Adrenal gland (tissue), 12 donors: ENCODE data around the gene RPS6KA2. TPM values are rescaled to one million over a fixed set of nuclear protein-coding genes. Genes with fewer than 3 reads are reported as not detected.

ENCODE experiments used
- DNase-seq, 7 donors: peaks; one replicate each; pipeline ENCODE4 v3.0.0-alpha.2; 2019 to 2020
- H3K27ac ChIP-seq, 5 donors: fragments of 200-600 bp; sonication (generic) in 4 of 5; 1 replicate in 3 of 5; 2 replicates in 2 of 5; pipeline versions ENCODE4 v1.5.1 to v1.8.0; 2016 to 2020; ENCODE audit warnings: mild to moderate bottlenecking in 1 of 5
- H3K27me3 ChIP-seq: fragments of 200-600 bp; 2 replicates; pipeline ENCODE4 v1.8.0; 2021
- H3K36me3 ChIP-seq, 2 donors: fragments of 200-600 bp; replicated peaks in 1 of 2; 1 replicate in 1 of 2; 2 replicates in 1 of 2; pipeline versions ENCODE4 v1.5.1 to v1.8.0; 2018 to 2022
- H3K4me1 ChIP-seq, 2 donors: fragments of 200-600 bp; replicated peaks in 1 of 2; 1 replicate in 1 of 2; 2 replicates in 1 of 2; pipeline versions ENCODE4 v1.5.1 to v1.8.0; 2018 to 2021
- H3K4me3 ChIP-seq, 4 donors: fragments of 200-600 bp; sonication (generic) in 3 of 4; one replicate each; pipeline ENCODE4 v1.5.1; 2016 to 2018
- H3K9me3 ChIP-seq, 3 donors: fragments of 200-600 bp; sonication (generic) in 1 of 3; replicated peaks in 1 of 3; 1 replicate in 2 of 3; 2 replicates in 1 of 3; pipeline versions ENCODE4 v1.5.1 to v1.8.0; 2016 to 2021
- CTCF ChIP-seq, 6 experiments: fragments of 450-650 bp in 4 of 6; fragments of 200-600 bp in 2 of 6; sonication (generic) in 1 of 6; IDR thresholded peaks; 1 replicate in 5 of 6; 2 replicates in 1 of 6; pipeline versions ENCODE4 v1.5.1 to v1.8.0; 2016 to 2021; ENCODE audit warnings: antibody characterized with exemption in 6 of 6, mild to moderate bottlenecking in 2 of 6, moderate library complexity in 1 of 6
- POLR2A ChIP-seq, 2 donors: fragments of 450-650 bp; IDR thresholded peaks; one replicate each; pipeline ENCODE4 v1.6.1; 2017; ENCODE audit warnings: antibody characterized with exemption in 2 of 2, mild to moderate bottlenecking in 2 of 2, moderate library complexity in 1 of 2
- WGBS, 4 donors: extraction: QIAGEN DNeasy Blood & Tissue Kit in 2 of 4; methylation state at CpG; one replicate each; pipeline versions ENCODE4 v1.1.5 to v1.1.7; 2013 to 2017; 5-methylcytosine and 5-hydroxymethylcytosine counted together
- intact Hi-C, 2 donors: fragments of 100-400 bp; cut with DNase I; formaldehyde crosslinking; loops; one replicate each; pipeline versions ENCODE4 v1.14.1 to v1.15.0; 2022 to 2023
- polyA plus RNA-seq, 3 donors: library from polyadenylated mRNA; stranded (reverse); fragments of 200-250 nt in 2 of 3; fragments of 350-450 nt in 1 of 3; fragmentation: Illumina TruSeq in 1 of 3; extraction: RNeasy Lipid Tissue Mini Kit (QIAGEN cat#74804) in 1 of 3; gene quantifications; one replicate each; pipeline ENCODE4 v1.2.3, GENCODE V29; 2013 to 2014
- total RNA-seq, 9 donors: library from RNA; depleted of rRNA in 4 of 9; stranded (reverse); fragments of >200 nt in 4 of 9; fragments of 120-200 nt in 1 of 9; fragmentation: NEBNext Ultra II Directional in 1 of 9; extraction: Animal tissue kit (Norgen Biotek cat#: 25700) in 1 of 9; gene quantifications; one replicate each; pipeline versions ENCODE4 v1.1.0 to v1.2.4, GENCODE V29; 2013 to 2023
- donor health status: healthy with polysubstance abuse.
- donor health status: Bipolar disorder and iron deficiency.
- donor health status: DM: yes; HTN: yes; CAD: no.
- donor health status: DM: no; HTN: no; CAD: no.
- donor health status: DM: no; HTN: no; CAD: no.
- donor health status: DM: yes; HTN: yes; CAD: no.

RPS6KA2 gene
- total and polyA plus RNA-seq, 12 donors, result 7.0 to 40.4 (median 26.2) TPM

GRCh38 chr6:166620478-166621113 lies 6.5 kb downstream of the RPS6KA2 start:
- Histone ChIP-seq H3K4me1 (peaks cover under 1 to 8% of the 10 kb centered on the region in 2 donors), H3K9me3 (no peaks in the 10 kb centered on the region), H3K27me3 (no peaks in the 10 kb centered on the region), H3K4me3 (no peak overlapping the region), H3K27ac (peak overlapping the region in 1 of 5 donors; percentile 29), H3K36me3 (no peaks in the 10 kb centered on the region)
- TF ChIP-seq CTCF (IDR thresholded peaks at IDR 0.05) (no peak), POLR2A (IDR thresholded peaks at IDR 0.05) (no peak)
- peak in 1 of 7 donors; percentile 6 for DNase-seq
- intact Hi-C loops, result no loop called here
- WGBS, 4 donors, result 60 to 90% (median 82%) methylated on average over 5 to 8 of the region's 8 CpGs

GRCh38 chr6:166619912-166620311 lies 7.1 kb downstream of the RPS6KA2 start:
- no peaks in the 10 kb centered on the region for H3K27me3 ChIP-seq
- no peaks in the 10 kb centered on the region for H3K36me3 ChIP-seq
- no peak overlapping the region for H3K27ac ChIP-seq
- no peak overlapping the region for H3K4me3 ChIP-seq
- H3K4me1 ChIP-seq, result peaks cover 0 to 7% of the 10 kb centered on the region in 2 donors
- intact Hi-C loops, result no loop called here
- 48 to 64% (median 60%) methylated on average over 3 of the region's 3 CpGs for WGBS, 4 donors
- H3K9me3 ChIP-seq, result no peaks in the 10 kb centered on the region
- peak in 1 of 7 donors; percentile 5 for DNase-seq
- TF ChIP-seq CTCF (IDR thresholded peaks at IDR 0.05) (no peak), POLR2A (IDR thresholded peaks at IDR 0.05) (no peak)

- TF ChIP-seq CTCF (IDR thresholded peaks at IDR 0.05) (no peak), POLR2A (IDR thresholded peaks at IDR 0.05) (no peak)
- 93 to 96% (median 94%) methylated on average over 24 to 27 of the region's 27 CpGs for WGBS, 4 donors
- DNase-seq, result no peak
- Histone ChIP-seq H3K27ac (no peak overlapping the region), H3K4me3 (no peak overlapping the region), H3K4me1 (peaks cover 0 to 7% of the 10 kb centered on the region in 2 donors), H3K36me3 (no peaks in the 10 kb centered on the region), H3K27me3 (no peaks in the 10 kb centered on the region), H3K9me3 (no peaks in the 10 kb centered on the region)
- intact Hi-C loops, result no loop called here
Observed at GRCh38 chr6:166618866-166619761, 7.9 kb downstream of the RPS6KA2 start.

GRCh38 chr6:166618251-166618650 lies 8.8 kb downstream of the RPS6KA2 start:
- H3K36me3 ChIP-seq, result no peaks in the 10 kb centered on the region
- DNase-seq, result no peak
- H3K9me3 ChIP-seq, result no peaks in the 10 kb centered on the region
- H3K4me1 ChIP-seq, result peaks cover 0 to 7% of the 10 kb centered on the region in 2 donors
- no peak overlapping the region for H3K4me3 ChIP-seq
- H3K27ac ChIP-seq, result no peak overlapping the region
- TF ChIP-seq POLR2A (IDR thresholded peaks at IDR 0.05), result no peak
- no peak for TF ChIP-seq CTCF (IDR thresholded peaks at IDR 0.05)
- H3K27me3 ChIP-seq, result no peaks in the 10 kb centered on the region
- intact Hi-C loops, result no loop called here
- WGBS, 4 donors, result 90 to 98% (median 95%) methylated on average over 4 of the region's 4 CpGs
